NCI-H748 (cell line): ENCODE data around the gene ERBIN.
"Not testable (repeated sequence)": the region's sequence is repeated elsewhere in the genome, so short reads cannot be mapped to it uniquely, and the experiment has no call there.

Source experiments
- DNase-seq: peaks from one replicate; lab custom pipeline; 2025; ENCODE audit not compliant: unreplicated experiment; lab: John Stamatoyannopoulos, UW

The ERBIN gene

DNA sequence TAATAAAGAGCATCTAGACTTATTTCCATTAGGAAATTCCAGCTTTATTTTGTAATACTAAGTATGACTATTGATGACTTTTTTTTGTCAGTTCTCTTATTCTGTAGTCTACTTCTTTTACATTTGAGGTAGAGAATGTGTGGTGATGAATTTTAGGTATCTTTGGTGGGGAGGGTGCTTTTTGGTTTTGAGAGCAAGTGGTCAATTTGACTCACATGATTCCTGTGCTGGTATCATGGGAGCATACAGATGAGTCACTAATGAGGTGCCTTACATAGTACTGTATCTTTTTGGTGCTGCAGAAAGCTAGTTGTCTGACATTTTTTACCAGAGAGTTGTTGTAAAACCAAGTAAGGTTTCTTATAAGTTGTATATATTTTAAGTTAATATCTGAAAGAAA lies 35.3 kb downstream of the ERBIN start:
- no peak for DNase-seq

DNA sequence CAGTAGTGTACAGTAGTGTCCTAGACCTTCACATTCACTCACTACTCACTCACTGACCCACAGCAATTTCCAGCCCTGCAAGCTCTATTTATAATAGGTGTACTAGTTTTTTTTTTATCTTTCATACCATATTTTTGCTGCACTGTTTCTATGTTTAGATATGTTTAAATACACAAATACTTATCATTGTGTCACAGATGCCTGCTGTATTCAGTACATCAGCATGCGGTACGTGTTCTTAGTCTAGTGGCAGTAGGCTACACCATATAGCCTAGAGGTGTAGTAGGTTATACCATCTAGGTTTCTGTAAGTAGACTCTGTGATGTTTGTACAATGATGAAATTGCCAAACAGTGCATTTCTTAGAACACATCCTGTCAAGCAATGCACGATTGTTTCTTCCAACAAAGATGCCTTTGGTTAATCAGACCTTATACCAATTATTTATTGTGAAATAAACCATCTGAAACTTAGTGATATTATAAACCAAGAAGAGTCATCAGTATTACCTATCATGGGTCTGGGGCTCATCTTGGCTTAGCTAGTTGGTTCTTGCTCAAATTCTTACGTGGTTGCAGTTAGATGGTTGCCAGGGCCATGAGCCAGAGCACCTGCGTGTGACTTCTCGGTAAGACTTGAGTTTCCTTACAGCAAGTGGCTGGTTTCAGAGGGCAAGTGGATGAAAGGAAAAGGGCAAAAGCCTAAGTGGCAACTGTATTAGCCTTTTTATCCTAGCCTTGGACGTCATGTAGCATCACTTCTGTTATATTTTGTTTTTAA lies 41.1 kb downstream of the ERBIN start:
- no peak for DNase-seq

- no peak for DNase-seq
Measured at GRCh38 chr5:65969539-65970393, 43.4 kb downstream of the ERBIN start.

DNA sequence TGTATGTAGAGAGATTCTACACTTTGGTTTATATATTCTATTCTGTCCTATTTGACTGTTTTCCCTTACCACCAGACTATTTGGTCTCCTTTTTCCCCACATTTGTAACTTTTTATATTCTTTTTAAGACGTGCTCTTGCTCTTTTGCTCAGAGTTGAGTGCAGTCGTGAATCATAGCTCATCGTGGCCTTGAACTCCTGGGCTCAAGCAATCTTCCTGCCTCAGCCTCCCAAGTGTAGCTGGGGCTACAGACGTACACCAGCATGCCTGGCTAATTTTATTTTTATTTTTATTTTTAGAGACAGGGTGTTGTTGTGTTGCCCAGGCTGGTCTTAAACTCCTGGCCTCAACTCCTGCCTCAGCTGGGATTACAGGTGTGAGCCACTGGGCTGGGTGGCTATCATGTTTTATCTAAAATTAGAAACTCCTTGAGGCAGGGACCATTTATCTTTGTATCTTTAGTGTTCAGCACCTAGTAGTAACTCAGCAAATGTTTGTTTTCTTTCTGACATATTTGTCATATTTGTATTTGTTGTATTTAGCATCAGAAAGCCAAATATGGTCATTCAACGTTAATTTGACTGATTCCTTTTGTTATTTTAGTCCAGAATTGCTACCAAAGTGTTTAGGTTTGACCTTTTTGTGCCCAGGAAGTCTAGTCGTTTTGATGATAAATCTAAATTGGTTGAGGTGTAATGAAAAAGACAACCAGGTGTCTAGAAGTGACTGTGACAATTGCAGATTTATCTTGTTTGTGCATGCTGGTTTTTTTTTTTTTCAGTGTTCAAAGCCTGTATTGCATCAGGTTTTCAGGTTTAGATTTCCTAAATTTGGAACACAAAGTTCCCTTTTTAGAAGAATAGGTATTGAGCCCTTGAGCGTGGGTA lies 44.3 kb downstream of the ERBIN start:
- DNase-seq, result no peak

GRCh38 chr5:65971643-65972042 lies 45.3 kb downstream of the ERBIN start:
- no peak for DNase-seq

- DNase-seq, result not testable (repeated sequence)
Measured at GRCh38 chr5:65972896-65973295, 46.5 kb downstream of the ERBIN start.

GRCh38 chr5:65978251-65978650 lies 51.9 kb downstream of the ERBIN start:
- no peak for DNase-seq

DNA sequence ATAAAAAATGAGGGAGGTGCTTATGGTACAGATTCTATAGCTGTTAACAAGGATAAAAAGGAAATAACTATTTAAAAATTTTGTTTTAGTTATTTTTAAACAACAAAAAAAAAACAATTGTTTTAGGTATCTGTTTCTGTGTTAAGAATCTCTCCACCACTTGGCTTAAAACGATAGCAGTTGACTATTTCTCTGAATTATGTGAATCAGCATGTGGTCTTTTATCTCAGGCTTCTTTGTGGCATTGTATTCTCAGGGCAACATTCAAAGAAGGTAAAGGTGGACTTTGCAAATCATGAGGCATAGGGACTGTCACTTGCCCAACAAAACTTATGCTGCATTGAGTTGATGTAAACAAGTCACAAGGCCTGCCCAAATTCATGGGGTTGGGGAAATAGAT lies 55.2 kb downstream of the ERBIN start:
- no peak for DNase-seq

GRCh38 chr5:65981969-65982619 lies 55.7 kb downstream of the ERBIN start:
- DNase-seq, result no peak

GRCh38 chr5:65982635-65983034 lies 56.3 kb downstream of the ERBIN start:
- no peak for DNase-seq

GRCh38 chr5:65984098-65984885 lies 57.9 kb downstream of the ERBIN start:
- DNase-seq, result peak; percentile 41

DNA sequence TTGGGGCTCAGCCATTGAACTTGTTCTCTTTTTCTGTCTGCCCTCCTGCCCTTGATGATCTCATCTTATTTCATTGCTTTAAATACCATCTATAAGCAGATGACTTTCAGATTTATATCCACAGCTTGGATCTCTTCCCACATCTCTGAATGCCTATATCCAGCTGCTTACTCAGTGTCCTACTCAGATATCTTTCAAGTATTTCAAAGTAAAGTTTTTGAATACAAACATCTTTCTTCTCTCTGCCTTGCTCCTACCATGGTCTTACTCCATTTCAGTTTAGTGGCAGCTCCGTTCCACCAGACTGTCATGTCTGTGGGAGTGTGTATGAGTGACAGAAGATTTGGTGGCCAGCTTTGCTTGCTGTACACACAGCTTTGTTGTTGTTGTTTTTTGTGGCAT lies 59.7 kb downstream of the ERBIN start:
- no peak for DNase-seq

DNA sequence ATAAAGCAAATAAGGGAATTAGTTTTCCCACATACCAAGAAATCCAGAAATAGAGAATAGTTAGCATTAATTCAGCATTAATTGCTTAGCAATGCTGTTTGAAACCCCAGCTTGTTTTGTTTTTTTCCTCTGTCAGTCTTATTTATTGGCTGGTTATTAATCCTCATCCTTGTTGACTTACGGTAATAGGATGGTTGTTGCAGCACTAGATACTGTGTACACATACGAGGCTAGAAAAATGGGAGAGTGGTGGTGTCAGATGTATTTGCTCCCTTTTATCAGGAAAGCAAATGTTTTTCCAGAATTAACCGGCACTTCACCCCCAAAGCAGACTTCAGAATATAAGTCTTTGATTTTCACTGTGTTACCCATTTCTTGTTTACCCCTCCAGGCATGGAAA lies 60.4 kb downstream of the ERBIN start:
- DNase-seq, result peak; percentile 67

- no peak for DNase-seq
Measured at GRCh38 chr5:65987982-65988381, 61.6 kb downstream of the ERBIN start.

GRCh38 chr5:65989158-65989557 lies 62.8 kb downstream of the ERBIN start:
- DNase-seq, result no peak

GRCh38 chr5:65992630-65993029 lies 66.3 kb downstream of the ERBIN start:
- DNase-seq, result no peak

DNA sequence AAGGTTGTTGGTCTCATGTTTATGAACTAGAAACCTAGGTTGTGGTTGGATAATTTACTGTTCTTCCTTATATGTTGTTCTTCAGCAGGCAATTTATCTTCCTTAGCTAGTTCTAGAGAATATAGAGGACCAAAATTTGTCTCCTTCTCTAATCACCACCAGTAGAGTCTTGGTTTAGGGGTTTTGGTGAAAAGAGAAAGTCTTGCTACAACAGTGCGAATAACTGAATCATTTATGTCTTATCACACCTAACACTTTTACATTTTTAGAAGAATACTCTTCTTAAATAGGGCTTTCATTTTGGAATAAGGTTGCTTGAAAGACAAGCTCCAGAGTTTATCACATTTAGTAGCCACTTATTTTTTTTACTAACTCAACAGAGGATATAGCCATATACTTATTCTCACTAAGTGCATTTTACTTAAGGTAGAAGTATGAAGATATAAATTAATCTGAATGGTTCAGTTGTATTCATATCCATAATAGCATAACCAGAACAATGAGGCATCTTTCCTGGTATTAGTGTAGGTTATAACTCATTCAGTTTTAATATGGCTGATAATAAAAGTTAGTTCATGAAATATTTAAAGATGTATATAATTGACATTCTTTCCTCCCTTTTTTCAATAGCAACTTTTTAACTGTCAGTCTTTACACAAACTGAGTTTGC lies 67.9 kb downstream of the ERBIN start:
- DNase-seq, result no peak

DNA sequence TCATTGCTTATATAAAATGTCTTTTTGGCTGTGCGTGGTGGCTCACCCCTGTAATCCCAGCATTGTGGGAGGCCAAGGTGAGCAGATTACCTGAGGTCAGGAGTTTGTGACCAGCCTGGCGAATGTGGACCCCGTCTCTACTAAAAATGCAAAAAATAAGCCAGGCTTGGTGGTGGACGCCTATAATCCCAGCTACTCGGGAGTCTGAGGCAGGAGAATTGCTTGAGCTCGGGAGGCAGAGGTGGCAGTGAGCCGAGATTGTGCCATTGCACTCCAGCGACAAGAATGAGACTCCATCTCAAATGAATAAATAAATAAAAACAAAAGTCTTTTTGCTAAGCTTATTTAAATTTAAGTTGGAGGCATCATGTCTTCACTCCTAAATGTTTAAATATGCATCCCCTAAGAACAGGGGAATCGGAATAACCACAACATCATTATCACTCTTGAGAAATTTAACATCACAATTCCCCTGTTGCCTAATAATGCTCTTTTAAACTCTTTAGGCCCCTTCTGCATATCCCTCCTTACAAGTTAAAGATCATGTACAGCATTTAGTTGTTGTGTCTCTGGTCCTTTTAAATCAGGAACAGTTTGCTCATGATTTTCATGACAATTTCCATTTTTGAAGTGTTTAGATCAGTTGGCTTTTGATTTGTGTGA lies 72.8 kb downstream of the ERBIN start:
- no peak for DNase-seq

DNA sequence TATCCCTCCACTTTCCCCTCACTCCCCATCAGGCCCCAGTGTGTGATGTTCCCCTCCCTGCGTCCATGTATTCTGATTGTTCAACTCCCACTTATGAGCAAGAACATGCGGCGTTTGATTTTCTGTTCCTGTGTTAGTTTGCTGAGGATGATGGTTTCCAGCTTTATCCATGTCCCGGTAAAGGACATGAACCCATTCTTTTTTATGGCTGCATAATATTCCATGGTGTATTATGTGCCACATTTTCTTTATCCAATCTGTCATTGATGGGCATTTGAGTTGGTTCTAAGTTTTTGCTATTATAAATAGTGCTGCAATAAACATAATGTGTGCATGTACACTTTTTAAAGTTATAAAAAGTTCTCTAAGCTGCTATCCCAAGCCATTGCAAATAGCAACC lies 75.6 kb downstream of the ERBIN start:
- no peak for DNase-seq
